Articular chondrocyte of knee joint (primary cell): Measurements from ENCODE around the gene MAP6. TPM values are rescaled to one million over a fixed set of nuclear protein-coding genes. Genes with fewer than 3 reads are reported as not detected.

Source experiments
- small RNA-seq: library from RNA; depleted of rRNA; stranded (forward); fragments of <200 nt; gene quantifications from one replicate; pipeline ENCODE3, GENCODE V24; 2012
- total RNA-seq: library from RNA; depleted of rRNA; stranded (reverse); fragments of >200 nt; gene quantifications from 2 replicates; pipeline ENCODE4 v1.2.3, GENCODE V29; 2012

Gene MAP6
- 2.6 and 5.0 TPM in 2 replicates for total RNA-seq

DNA sequence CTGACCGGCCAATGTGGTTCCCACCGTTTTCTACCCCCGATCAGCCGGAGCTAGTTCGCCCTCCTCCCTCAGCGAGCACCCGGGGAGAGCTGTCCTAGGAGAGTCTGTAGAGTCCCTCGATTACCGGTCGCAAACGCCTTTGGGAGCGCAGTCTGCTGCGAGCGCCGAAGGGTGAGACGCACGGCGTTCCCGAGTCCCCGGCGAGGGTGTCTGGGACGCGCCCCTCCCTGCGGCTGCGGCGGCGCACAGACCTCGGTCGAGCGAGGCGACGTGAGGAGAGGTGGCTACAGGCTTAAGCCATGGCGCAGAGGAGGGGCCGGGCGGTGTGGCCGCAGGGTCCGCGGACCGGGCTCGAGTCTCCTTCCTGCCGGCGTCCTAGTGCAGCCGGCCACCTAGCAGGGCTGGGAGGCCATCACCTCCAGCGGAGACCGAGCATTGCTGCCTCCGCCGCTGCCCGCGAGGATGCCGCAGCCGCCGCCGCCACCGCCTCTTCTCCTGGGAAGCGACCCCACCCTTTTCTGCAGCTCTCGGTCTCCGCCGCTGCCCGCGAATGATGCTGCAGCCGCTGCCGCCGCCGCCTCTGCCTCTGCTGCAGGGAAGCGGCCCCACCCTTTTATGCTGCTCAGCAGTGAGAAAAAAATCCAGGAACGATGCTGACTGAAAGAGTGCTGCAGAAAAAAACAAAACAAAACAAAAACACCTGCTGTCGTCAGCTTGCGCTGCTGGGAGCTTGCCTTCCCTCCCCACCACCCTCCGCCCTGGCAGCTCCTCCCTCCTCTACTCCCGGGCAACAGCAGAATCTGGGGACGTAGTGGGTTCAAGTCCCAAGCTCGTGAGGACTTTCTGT is at the start of gene MAP6:
MAP6 (minus strand) TSS at position 588 of the 847 bp plus-strand sequence. CDS start 669 bp downstream, outside the sequence.

DNA sequence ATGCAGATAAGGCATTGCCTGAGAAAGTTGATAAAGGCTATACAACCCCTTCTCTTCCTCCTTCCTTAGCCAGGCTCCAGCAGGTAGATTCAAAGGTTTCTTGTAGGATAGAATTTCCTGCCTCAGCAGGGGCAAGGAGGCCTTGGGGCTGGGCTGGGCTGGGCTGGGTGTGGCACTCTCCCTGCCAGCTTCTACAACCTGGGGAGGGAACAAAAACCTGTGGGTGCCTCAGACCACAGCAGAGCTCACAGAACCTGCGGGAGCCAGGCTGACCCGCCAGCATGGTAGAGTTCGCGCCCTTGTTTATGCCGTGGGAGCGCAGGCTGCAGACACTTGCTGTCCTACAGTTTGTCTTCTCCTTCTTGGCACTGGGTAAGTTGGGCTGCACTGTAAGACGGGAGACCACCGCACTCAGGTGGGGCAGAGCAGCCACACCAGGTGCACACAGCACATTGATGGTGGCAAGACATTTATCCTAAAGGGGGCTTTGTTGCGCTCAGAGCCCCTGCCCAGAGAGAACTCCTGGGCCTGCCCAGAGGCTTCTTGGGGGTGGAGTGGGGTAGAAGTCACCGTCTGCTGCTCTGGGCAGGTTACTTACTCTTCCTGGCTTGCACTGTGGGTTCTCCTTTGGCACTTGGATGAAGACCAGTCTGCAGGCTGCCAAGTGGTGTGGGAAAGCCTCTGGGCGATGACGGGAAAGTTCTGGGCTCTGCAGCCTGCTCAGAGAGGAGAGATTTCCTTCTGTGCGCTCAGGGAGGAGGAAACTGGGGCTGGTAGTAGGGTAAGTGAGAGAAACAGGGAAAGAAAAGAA is 49.0 kb upstream of the MAP6 start, which contains the start of gene MOGAT2:
MOGAT2 (plus strand) TSS at position 231 of the 811 bp plus-strand sequence; CDS start at position 282, 51 bp downstream.

DNA sequence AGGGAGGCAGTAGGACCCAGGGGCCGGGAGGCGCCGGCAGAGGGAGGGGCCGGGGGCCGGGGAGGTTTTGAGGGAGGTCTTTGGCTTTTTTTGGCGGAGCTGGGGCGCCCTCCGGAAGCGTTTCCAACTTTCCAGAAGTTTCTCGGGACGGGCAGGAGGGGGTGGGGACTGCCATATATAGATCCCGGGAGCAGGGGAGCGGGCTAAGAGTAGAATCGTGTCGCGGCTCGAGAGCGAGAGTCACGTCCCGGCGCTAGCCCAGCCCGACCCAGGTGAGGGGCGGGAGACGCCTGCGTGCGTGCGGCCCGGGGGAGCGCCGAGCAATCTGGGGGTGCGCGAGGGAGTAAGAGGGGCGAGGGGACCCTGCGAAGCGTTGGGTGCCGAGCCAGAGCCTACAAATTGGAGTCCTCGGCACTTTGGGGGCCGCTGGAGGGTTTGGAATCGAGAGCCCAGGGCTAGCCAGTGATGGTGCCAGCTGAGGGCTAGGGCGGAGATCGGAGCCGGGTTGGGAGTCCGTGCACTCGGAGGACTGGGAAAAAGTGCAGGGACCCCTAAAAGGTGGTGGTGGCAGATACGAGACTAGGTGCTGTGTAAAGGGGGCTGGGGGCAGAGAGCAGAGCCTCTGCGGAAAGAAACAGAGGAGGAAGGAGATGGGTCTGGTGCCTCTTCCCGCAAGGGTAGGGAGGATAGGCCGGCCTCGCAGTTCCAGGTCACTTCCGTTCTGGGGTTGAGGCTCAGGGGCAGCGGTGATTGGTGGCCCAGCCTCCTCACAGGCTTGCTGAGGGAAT is 106.6 kb downstream of the MAP6 start, which contains the start of gene SERPINH1:
SERPINH1 (plus strand) TSS at position 206 of the 788 bp plus-strand sequence. CDS start 4,097 bp downstream, outside the sequence.

Small RNA genes lying within 50 kb of the gene (small RNA-seq; reads per million reads assigned to genes)
- gene AP001922.4, result not detected

Other genes with a start within 250 kb of the MAP6 start
- gene KLHL35, start 235.8 kb downstream of the MAP6 start, total RNA-seq, result 1.8 and 2.7 TPM in 2 replicates
- gene GDPD5, start 143.1 kb downstream of the MAP6 start, total RNA-seq, result 19.2 and 22.1 TPM in 2 replicates
- 850 and 954 TPM in 2 replicates for gene SERPINH1, start 106.8 kb downstream of the MAP6 start, total RNA-seq
- 0.13 TPM in 1 of 2 replicates, not detected in the other for gene MOGAT2, start 48.8 kb upstream of the MAP6 start, total RNA-seq
- 2.4 TPM in 2 replicates for gene DGAT2, start 99.7 kb upstream of the MAP6 start, total RNA-seq
- gene UVRAG, start 146.2 kb upstream of the MAP6 start, total RNA-seq, result 23.1 and 27.2 TPM in 2 replicates